Stimulated activated CD8-positive, alpha-beta memory T cell treated with anti-CD3 and anti-CD28 coated beads, Interleukin-7, amount 100 ng/mL, for 24 hours (primary cell): Measurements from ENCODE around the gene GPHN.

Experiments used
- DNase-seq: peaks from one replicate; pipeline ENCODE4 v3.0.0-alpha.2; 2020; ENCODE audit warnings: low read depth

The GPHN gene

DNA sequence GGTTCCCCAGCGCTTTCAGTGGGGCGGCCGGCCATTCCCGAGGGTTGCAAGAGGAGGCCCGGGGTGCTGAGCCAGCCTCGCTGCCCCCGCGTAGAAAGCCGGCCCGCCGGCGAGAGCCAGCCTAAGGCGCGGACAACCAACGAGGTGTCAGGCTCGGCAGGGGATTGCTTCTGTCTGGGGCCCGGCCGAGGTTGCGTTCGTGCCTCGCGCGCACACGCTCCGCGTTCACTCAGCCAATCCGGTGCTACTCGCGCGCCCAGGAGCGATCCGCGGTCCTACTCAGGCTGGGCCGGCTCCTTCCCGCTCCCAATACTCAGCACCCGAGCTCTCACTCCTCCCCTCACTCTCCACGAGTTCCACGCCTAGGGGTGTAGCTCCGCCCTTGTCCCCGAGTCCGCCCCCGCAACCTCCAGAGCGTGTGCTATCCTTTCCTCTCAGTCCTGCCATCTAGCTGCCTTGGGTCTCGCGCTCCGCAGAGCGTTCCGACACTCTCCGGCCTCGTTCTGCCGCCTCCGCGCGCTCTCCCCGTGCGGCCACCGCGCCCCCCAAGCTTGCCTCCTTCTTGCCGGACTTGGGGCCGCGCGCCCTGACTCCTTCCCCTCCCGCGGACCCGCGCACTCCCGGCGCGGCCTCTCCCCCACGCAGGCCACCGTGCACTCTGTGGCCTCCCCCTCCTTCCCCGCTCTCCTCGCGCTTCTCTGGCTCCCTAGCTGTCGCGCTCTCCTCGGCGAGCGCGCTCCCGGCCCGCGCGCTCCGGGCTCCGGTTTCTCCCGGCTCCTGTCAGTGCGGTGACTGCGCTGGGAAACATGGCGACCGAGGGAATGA, at the start of gene GPHN:
Gene GPHN, plus strand, starts transcription at position 426 of the 825 bp plus-strand sequence.
- peak; percentile 71 for DNase-seq

DNA sequence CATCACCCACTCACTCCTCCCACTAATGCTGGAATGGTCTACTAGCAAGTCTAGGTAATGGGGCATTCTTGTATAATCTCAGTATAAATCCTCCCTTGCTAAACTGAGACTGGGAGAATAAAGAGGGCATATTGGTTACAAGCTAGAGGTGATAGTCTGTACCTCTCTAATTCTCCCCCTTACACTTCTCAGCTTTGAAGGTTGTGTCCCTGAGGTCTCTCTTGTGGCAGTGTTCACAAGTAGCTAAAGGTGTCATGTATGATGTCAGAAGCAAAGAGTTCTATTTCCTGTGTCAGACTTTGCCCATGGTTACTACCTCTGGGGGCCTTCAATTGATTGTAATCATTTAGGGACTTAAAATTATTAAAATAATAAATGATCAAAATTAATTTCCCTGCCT, 48.3 kb upstream of the GPHN start:
- DNase-seq: no peak

DNA sequence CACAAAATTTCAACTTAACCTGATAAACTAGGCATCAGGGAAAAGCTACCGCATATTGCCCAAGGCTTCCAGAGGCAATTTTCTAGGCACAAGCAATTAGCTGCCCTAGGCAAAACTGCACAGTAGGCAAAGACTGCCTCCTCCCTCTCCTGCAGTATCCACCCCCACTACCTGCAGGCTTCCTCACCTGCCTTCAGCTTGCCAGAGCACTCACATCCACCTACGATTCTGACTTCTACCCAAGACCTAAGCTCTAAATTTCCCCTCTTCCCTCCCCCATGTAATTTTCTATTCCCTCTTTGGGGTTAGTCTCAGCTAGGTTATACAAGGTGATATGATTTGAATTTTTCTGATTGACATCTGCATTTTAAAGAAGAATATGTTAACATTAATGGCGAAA, 43.7 kb upstream of the GPHN start:
- DNase-seq: no peak

DNA sequence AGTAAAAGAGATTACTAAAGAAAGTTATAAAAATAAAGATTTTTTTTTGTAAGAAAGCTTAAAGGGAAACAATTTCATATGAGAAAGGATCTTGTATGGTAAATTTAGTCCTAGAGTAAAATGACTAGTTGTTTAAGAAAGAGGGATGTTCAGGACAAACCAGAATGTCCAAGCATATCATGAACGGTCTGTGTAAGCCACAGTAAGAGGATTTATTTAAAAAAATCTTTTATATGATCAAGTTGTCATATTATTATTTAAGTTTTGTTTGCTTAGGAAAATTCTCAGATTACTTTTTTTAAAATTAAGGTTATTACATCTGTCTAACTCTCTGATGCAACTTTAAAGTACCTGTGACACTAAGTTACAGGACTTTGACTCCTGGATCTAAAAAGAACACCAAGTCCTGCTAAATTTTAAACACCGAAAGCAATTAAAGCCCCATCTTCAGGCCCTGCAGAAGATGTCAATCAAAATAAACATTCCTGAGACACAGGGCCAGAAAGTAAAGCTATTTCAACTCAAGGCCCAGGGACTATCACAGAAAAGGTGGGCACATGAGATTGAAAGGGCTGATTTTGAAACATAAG, 39.1 kb upstream of the GPHN start:
- DNase-seq: no peak

DNA sequence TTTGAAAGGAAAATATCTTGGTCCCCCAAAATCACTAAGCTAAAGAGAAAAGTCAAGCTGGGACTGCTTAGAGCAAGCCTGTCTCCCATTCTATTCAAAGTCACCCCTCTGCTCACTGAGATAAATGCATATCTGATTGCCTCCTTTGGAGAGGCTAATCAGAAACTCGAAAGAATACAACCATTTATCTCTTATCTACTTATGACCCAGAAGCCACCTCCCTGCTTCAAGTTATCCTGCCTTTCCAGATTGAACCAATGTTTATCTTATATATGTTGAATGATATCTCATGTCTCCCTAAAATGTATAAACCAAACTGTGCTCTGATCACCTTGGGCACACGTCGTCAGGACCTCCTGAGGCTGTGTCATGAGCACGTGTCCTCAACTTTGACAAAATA, 36.4 kb upstream of the GPHN start:
- no peak for DNase-seq

DNA sequence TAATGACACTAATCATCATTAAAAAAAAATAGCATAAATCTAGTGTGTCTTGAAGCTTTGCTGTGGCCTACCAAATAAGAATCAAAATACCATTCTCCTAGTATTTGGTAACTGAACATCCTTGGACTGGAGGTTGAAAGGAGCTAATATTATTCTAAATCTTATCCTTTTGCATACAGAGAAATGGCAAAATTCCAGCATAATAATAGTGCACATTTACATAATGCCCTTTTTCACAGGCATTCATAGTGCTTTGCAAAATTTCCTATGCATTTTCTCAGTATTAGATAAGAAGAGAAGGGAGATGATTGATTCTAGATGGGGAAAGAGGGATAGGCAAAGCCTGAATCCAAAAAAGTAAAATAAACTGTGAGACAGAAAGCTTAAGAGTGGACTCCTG, 35.7 kb upstream of the GPHN start:
- no peak for DNase-seq

DNA sequence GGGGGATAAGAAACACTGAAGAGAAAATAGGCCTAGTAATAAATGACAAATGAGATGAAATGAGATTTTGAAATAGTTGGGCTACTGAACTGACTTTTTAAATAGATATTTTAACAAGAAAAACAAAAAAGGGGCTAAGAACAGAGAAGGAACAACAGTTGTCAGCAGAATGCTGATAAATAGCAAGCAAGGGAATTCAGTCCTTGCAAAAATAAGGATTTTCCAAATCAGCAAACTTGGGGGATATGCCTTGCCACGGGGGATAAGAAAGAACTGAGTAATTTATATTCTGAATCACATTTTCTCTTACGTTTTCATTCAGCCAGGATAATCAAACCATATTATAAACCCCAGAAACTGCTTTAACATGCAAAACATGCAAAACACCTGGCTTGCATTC, 34.7 kb upstream of the GPHN start:
- no peak for DNase-seq

DNA sequence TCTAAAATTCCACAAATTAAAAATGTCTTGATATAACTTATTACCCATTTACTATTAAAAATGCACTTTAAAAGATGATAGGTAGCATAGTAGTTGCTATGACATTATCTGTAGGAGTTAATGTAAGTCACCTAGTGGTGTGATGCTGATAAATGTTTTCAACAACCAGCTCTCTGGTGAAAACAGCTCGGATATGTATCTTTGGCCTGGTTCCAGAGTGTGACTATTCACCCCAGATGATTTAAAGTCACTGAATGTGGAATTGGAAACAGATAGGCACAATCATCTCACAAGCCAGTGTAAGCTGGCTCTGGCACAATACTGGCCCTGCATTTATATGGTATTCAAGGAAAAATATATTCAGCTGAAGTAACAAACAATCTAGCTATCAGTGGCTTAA, 31.0 kb upstream of the GPHN start:
- DNase-seq: no peak

DNA sequence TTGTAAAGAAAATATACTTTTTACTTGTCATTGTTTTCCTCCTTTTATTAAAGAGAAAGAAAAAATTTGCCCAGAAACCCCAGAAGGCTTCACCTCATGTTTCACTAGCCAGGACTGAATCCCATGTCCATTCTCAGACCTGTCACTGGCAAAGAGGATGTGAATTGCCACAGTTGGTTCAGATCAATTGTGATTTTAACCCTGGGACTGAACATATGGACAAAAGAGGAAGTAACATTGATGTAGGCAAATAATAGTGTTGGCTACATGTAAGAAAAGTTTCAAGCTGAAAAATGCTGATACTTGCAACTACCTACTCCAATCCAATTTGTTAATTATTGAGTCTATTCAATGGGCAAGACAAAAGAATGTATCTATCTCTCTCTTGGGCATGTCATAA, 30.4 kb upstream of the GPHN start:
- DNase-seq: no peak

DNA sequence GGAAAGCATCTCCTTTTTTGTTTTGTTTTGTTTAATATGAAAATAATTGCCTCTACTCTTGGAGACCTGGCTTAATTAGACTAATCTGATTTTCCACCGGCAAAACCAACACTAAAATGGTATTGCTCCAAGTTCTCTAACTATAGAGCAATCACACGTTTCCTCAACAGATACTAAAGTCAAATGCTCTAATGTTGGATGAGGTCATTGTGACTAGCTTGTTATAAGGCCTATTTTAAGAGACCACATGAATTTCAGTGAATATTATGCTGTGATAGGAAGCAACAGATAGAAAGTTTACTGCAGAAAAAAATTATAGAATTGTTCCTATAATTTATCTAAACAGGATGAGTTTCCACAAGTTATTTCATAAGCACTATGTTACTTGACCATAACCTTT, 25.1 kb upstream of the GPHN start:
- DNase-seq: no peak

DNA sequence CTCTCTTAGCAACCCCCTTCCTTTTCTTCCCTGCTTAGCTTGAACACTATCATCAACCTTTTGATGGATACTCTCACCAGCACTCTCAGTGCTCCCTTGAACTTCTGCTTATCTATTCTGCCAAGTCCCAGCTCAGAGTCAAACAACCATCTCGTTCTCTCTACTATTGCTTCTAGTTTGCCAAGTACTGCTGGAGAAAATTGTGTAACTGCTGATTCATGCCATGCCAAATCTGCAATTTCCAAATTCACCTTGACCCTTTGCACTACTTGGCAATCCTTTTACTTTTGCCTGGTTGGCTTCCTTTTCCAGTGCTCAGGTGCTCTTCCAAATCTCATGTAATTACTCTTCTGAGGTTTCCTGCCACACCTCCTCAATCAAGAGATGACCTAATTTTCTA, 24.6 kb upstream of the GPHN start:
- no peak for DNase-seq

DNA sequence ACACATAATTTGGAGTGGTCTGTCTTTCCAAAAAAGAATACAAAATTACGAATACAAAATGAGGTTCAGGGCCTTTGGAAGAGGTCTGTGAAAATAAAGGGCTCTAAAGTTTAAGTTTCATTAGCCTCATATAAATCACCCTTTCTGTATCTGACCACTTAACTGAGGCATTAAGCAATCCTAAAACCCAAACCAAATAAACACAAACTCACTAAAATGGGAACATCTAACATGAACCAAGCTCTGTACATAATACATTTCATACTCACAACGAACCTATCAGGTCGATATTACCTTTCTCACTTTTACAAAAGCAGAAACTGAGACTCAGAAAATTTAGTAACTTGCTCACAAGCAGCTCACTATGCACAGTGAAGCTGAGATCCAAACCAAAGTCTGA, 22.9 kb upstream of the GPHN start:
- DNase-seq: no peak

DNA sequence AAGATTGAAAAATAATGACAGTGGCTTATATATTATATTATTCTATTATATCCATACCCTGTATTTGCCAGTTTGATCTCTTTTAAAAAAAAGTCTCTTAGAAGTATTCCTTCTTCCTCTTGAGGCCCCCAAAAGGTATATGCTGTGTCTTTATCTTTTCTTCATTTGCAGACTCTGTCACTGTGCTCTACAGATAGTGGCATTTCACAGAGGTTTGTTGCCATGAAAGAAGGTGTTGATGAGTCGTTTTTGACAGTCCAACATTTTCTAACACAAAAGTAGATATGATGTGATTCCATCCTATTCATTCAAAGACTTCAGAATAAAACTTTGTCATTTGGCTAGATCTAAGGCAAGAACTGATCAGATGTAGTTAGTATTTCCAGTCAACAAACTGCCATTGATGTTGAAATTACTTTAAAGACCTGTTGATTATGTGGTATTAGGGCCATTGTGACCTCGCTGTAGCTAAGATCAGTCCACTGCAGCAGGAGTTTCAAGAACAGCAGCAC, 22.0 kb upstream of the GPHN start, which contains the start of gene CCDC196:
Gene CCDC196, plus strand, starts transcription at position 462 of the 512 bp plus-strand sequence. CDS start 132 bp downstream, outside the sequence.
- no peak for DNase-seq

DNA sequence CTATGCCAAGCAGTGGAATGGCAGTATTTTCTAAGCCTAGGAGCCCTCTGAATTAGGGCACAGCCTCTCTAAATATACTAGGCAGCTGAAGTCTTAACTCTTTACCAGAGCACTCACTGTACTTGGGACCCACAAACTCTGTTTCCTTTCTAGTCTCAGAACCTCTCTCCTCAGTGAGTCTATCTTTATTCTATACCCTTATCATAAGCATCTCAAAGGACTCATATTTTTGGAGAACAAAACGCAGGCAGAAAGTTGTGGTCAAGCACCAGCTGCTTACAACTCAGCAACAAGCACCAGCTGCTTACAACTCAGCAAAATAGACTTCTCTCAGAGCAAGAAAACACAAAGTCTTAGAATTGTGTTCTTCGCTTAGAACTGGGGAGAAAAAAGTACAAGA, 20.8 kb upstream of the GPHN start:
- no peak for DNase-seq

DNA sequence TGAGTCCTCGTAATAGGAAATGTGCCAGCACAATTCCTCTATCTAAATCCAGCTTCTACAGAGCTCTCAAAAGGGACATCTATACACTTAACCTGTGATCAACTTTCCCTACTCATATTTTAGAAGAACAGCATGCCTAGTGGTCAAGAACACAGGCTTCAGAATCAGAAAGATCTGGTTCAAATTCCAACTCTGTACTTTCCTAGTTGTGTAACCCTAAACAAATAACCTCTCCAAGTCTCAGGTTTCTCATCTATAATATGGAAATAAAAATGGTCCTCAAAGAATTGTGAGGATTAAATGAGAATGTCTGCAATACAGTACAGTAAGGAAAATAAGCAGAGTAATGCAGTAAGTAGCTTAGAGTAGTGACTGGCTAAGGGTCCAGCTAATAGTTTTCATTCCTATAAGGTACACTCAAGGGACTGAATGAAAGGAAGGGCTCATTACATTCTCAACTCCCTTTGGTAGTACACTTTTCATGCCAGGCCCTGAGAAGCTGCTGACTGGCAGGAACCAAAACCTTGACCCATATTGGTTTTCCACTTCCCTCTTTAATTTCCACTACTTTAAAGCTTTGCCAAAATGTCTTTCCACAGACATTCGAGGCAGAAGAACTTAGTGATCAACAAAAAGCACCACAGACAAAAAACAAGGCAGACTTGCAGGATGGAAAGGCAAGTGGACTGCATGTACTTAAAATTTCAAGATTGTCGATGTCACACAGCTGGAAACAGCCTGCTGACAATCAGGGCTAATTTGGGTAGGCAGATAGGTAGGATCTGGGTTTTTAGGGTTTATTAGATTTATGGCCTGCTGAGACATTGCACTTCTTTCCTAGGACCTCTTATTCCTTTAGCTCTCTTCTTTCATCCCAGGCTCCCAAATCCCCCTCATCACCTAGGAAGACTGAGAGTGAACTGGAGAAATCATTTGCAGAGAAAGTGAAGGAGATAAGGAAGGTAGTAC, 17.5 kb upstream of the GPHN start:
- DNase-seq: no peak

DNA sequence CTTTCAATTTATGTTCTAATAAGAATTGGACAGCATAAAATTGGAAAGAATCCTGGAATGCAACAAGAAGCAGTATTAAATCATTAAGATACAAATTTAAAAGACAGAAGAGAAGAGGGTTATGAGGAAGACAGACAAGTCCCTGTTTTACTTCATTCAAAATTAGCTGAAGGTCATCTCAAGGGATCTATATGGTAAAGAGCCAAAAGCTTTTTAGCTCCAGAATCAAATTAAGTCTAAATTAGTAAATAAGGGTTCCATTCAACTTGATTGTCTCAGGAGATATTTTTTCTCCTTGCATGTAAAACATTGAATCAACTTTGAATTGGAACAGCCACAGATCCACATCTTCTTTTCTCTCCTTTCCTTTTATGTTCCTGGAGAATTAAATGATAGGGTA, 14.2 kb upstream of the GPHN start:
- no peak for DNase-seq

DNA sequence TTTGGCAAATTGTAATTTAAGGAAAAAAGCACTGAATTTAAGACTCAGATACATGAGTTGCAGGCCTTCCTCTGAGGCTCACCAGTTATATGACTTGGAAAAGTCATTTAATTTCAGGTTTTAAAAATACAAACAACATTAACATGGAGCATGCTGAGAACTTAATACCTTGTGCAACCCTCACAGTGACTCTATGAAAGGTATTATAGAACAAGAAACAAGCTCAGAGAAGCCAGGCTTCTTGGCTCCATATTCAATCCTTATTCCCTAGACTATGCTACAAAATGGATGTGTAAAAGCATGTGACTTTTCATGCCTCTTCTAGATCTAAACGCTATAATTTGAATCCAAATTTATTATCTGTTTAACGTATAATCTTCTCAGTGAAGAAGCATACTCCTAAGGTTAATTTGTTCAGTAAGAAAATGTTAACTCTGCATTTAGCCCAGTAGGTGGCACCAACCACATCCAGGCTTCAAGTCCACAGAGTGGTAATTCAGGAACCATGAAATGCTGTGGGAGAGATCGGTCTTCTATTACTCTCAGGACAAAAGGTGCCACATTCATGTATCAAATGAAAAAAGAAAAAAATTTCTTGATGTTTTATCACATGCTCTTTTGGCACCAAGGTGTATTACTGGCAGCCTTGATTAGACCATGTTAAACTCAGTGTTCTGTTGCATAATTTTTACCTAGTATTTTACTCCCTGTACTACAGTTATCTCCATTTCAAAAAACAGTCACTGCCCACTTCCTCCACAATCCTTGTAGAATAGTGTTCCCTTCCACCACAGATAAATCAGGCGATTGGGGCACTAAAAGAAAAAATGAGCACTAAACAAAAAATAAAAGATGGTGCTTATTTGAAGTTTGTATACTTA, 12.5 kb upstream of the GPHN start:
- no peak for DNase-seq

DNA sequence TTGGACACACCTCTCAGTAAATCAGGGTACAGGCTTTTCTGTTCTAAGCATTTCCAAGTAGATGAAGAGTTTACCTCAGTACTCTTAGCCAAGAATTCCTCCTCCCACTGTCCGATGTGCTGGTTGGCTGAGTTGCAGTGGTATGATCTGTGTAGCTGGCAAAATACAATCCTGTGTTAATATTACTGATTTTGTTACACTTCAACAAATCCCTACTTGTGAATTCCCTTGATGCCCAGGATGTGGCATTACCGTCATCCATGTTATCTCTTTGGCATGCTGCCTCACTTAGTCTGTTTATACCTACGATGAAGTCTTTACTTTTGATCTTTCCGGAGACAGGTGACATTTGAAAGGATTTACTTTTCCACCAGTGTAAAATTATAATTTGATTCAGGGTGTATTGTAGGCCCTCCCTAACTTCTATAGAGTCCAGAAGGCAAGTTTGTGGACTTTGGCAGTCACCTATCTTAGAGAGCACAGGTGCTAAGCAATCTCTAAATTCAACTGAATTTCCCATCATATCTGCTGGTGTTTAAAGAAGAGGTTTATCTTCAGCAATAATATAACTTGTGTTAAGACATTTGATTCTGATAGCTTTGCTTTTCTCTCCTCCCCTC, 11.6 kb upstream of the GPHN start:
- no peak for DNase-seq

DNA sequence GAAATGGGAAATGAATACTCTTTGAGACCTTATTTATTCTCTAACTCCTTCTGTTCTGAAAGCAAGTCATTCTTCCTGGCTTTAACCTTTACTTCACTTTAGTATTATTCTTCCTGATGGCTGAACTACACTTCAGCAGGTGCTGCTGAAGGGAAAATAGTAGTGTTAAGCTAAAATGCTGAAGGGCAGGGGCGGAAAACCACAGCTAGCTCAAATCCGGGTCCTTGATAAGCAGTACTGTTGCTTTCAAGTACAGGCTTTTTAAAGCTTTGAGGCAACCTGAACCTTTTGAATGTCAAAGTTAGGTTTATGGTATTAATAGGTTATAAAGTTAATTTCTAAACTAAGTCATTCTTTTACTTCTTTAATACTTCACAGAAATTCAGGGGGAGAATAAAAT, 11.0 kb upstream of the GPHN start:
- no peak for DNase-seq

DNA sequence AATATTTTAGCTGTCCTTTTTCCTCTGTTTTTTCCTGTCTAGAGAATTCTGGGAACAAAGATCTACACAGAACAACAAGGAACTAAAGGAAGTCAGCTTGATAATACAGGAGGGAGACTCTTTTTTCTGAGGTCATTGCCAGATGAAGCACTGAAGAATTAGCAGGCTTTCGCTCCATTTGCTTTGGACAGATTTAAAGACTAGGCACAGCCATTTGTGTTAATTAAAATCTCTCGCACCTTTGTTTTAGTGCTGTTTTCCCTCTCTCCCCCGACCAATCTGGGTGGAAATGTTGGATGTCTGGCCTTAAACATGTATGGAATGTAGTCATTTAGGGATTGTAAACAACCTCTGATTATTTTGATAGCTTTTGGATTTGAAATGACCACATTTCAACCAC, 9.6 kb upstream of the GPHN start:
- DNase-seq: no peak

DNA sequence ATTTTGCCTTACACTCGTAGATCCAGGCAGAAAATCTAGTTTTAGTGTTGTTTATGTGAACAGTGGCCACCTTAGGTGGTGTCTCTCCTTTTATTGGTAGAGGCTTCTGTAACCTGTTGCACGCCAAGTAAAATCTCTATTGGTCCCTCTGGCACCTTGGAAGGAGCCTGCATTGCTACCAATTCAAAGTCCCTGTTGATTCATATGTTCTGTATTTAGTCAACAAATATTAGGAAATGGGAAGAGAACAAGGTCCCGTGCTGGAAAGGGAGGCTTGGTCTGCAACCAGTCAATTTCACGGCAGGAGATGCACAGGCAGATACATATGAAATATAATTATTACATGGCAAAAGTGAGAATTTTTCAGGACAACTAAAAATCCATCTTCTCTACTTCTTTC, 6.4 kb upstream of the GPHN start:
- DNase-seq: no peak
